Left ventricle myocardium inferior (tissue), 1 donor: Measurements from ENCODE around the gene SMIM20. TPM values are rescaled to one million over a fixed set of nuclear protein-coding genes. Genes with fewer than 3 reads are reported as not detected.
A peak's percentile ranks its signal among the peaks of the same experiment; 100 is the strongest.

Experiments
- DNase-seq: peaks from one replicate; pipeline ENCODE4 v3.0.0-alpha.2; 2020
- H3K27ac ChIP-seq: fragments of 200-600 bp; replicated peaks from 2 replicates; pipeline ENCODE4 v1.8.0; 2021
- H3K27me3 ChIP-seq: fragments of 200-600 bp; 2 replicates; pipeline ENCODE4 v1.8.0; 2021; ENCODE audit warnings: low read depth
- H3K36me3 ChIP-seq: fragments of 200-600 bp; 2 replicates; pipeline ENCODE4 v1.8.0; 2021
- H3K4me1 ChIP-seq: fragments of 200-600 bp; 2 replicates; pipeline ENCODE4 v1.8.0; 2021
- H3K4me3 ChIP-seq: fragments of 200-600 bp; 2 replicates; pipeline ENCODE4 v1.8.0; 2021; ENCODE audit warnings: mild to moderate bottlenecking, moderate library complexity
- H3K9me3 ChIP-seq: fragments of 200-600 bp; replicated peaks from 2 replicates; pipeline ENCODE4 v1.8.0; 2021
- CTCF ChIP-seq: fragments of 200-600 bp; IDR thresholded peaks from 2 replicates; pipeline ENCODE4 v1.8.0; 2021; ENCODE audit warnings: antibody characterized with exemption, mild to moderate bottlenecking, borderline replicate concordance
- intact Hi-C: fragments of 100-400 bp; cut with micrococcal nuclease; formaldehyde crosslinking; loops from one replicate; pipeline ENCODE4 v1.11.0; 2022
- total RNA-seq: library from RNA; stranded (reverse); fragmentation: NEBNext Ultra II Directional; extraction: Animal tissue kit (Norgen Biotek cat#: 25700); gene quantifications from one replicate; pipeline ENCODE4 v1.2.1, GENCODE V29; 2021
- donor health status: DM: no; HTN: yes; CAD: no; lungs with severe emphysema.

Gene SMIM20
- total RNA-seq, 1 donor from 2014 or later = 45.4 TPM

- Histone ChIP-seq H3K27me3 (no peaks in the 10 kb centered on the region), H3K27ac (peak overlapping the region; percentile 45), H3K4me3 (no peak overlapping the region), H3K9me3 (no peaks in the 10 kb centered on the region), H3K36me3 (no peaks in the 10 kb centered on the region), H3K4me1 (peaks cover 28% of the 10 kb centered on the region)
- DNase-seq = peak; percentile 34
- intact Hi-C loops = no loop called here
- TF ChIP-seq CTCF = no peak
Measured at GRCh38 chr4:25970226-25970675, 56.2 kb downstream of the SMIM20 start.

DNA sequence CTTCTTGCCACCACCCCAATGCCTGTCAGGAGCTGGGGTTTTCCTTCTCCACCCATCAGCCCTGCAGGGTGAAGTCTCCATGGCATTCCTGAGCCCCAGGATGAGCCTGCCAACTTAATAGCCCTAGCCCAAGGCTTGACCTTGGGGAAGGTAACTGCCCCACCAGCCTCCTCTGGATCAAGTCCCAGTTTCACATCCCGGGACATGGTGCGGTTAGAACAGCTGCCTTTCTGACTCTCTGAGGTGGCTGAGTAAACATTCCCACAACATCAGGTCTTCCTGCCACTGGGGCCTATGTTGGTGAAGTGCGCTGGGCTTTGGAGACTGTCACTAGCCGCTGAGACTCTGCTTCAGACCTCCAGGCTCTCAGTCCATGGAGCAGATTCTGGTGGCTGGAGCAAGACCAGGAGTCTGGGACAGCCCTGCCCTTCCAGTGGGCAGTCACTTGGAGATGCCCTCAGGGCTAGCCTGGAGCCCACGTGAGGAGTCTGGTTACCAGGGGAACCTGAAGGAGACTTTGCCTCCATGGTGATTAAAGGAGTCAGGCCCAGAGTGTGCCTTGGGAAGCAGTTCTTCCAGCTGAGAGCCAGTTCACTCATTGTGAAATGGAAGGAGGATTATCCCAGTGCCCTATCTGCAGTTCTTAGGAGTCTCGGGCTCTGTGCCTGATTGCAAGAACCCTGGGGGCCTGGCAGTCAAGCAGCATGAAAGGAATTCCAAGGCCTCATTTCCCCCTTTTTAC lies 56.8 kb downstream of the SMIM20 start:
- DNase-seq = no peak
- TF ChIP-seq CTCF = no peak

GRCh38 chr4:25972366-25972765 lies 58.3 kb downstream of the SMIM20 start:
- H3K4me1 ChIP-seq = peaks cover 28% of the 10 kb centered on the region
- peak overlapping the region; percentile 23 for H3K27ac ChIP-seq
- no peaks in the 10 kb centered on the region for H3K27me3 ChIP-seq
- no peak for TF ChIP-seq CTCF
- H3K36me3 ChIP-seq = no peaks in the 10 kb centered on the region
- H3K9me3 ChIP-seq = no peaks in the 10 kb centered on the region
- no peak overlapping the region for H3K4me3 ChIP-seq
- intact Hi-C loops = no loop called here
- no peak for DNase-seq

More for the DNA sequence above, 56.8 kb downstream of the SMIM20 start:
- Histone ChIP-seq H3K36me3 (no peaks in the 10 kb centered on the region), H3K9me3 (no peaks in the 10 kb centered on the region), H3K27ac (peak overlapping the region; percentile 40), H3K27me3 (no peaks in the 10 kb centered on the region), H3K4me1 (peaks cover 28% of the 10 kb centered on the region), H3K4me3 (no peak overlapping the region)
- intact Hi-C loops = no loop called here

DNA sequence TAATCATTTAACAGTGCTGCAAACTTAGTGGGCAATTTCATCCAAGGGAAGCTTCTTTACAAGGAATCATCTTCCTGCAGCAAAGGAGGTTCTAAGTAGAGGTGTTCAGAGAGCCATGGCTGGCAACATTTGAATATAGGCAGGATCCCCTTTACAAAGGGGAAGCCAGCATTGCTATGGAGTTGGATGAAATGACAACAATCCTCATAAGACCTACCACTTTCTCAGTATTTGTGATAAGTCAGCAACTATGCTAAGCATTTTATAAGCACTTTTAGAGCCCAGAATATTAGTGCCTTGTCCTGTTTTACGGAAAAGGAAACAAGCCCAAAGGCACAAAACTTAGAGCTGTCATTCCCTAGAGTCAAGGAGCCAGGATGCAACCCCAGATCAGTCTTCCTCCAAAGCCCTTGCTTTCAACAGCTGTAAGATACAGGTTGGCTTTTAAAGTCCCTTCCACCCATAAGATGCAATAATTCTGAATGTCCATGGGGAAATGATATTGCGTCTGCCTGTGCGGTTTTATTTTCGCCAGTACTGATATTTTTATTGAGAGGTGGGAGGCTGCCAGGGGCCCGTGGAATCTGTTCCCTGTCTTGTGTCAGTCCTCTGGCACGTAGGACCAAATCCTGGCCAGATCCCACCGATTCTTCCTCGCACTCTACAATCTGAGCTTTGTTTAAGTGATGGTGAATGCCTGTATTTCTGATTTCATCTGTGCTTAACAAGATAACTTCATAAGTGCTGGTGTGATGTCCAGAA lies 59.1 kb downstream of the SMIM20 start:
- TF ChIP-seq CTCF = no peak
- H3K27ac ChIP-seq = peak overlapping the region; percentile 31
- H3K27me3 ChIP-seq = no peaks in the 10 kb centered on the region
- DNase-seq = no peak
- no peaks in the 10 kb centered on the region for H3K36me3 ChIP-seq
- intact Hi-C loops = no loop called here
- no peaks in the 10 kb centered on the region for H3K9me3 ChIP-seq
- peaks cover 28% of the 10 kb centered on the region for H3K4me1 ChIP-seq
- no peak overlapping the region for H3K4me3 ChIP-seq

- Histone ChIP-seq H3K27me3 (no peaks in the 10 kb centered on the region), H3K9me3 (no peaks in the 10 kb centered on the region), H3K27ac (no peak overlapping the region), H3K4me3 (no peak overlapping the region), H3K4me1 (peaks cover 14% of the 10 kb centered on the region), H3K36me3 (no peaks in the 10 kb centered on the region)
- TF ChIP-seq CTCF = no peak
- intact Hi-C loops = no loop called here
- no peak for DNase-seq
Measured at GRCh38 chr4:25976780-25977179, 62.8 kb downstream of the SMIM20 start.
